HL-60 (cell line): ENCODE data around the gene RFX8.

ENCODE experiments used
- CTCF ChIP-seq: IDR thresholded peaks from one replicate; pipeline ENCODE4 v1.5.1; 2011; ENCODE audit warnings: low read length, control low read depth, inconsistent platforms; ENCODE audit not compliant: insufficient read depth
- GABPA ChIP-seq: IDR thresholded peaks from 2 replicates; pipeline ENCODE4 v1.6.1; 2012; ENCODE audit warnings: low read depth
- REST ChIP-seq: IDR thresholded peaks from 2 replicates; pipeline ENCODE4 v1.6.1; 2012; ENCODE audit warnings: low read depth; ENCODE audit not compliant: insufficient replicate concordance

- TF ChIP-seq REST (no peak), GABPA (no peak), CTCF (no peak)
Measured at GRCh38 chr2:101502095-101502494, 27.2 kb upstream of the RFX8 start.
